GM18526 (cell line): ENCODE data around the gene ISCU.

Experiments used
- POLR2A ChIP-seq: IDR thresholded peaks from 3 replicates; pipeline ENCODE4 v1.6.1; 2011; ENCODE audit not compliant: insufficient read length; ENCODE audit errors: extremely low read depth

The ISCU gene

GRCh38 chr12:108613548-108613947, 51.2 kb downstream of the ISCU start:
- no peak for TF ChIP-seq POLR2A

GRCh38 chr12:108614041-108614440, 51.6 kb downstream of the ISCU start:
- TF ChIP-seq POLR2A: no peak

GRCh38 chr12:108614639-108615038, 52.2 kb downstream of the ISCU start:
- no peak for TF ChIP-seq POLR2A

GRCh38 chr12:108615918-108616317, 53.5 kb downstream of the ISCU start:
- TF ChIP-seq POLR2A: no peak

GRCh38 chr12:108616359-108616758, 54.0 kb downstream of the ISCU start:
- TF ChIP-seq POLR2A: no peak

GRCh38 chr12:108616941-108617858, 54.8 kb downstream of the ISCU start:
- peak; percentile 31 for TF ChIP-seq POLR2A

GRCh38 chr12:108618079-108618952, 55.9 kb downstream of the ISCU start:
- TF ChIP-seq POLR2A: no peak
